Pulmonary artery endothelial cell (primary cell): Measurements from ENCODE around the gene SLC35A4. TPM values are rescaled to one million over a fixed set of nuclear protein-coding genes. Genes with fewer than 3 reads are reported as not detected.

Source experiments
- DNase-seq: peaks from one replicate; pipeline ENCODE4 v3.0.0-alpha.2; 2011; ENCODE audit warnings: low read depth, low spot score
- total RNA-seq: library from RNA; depleted of rRNA; stranded (reverse); fragments of >200 nt; gene quantifications from 2 replicates; pipeline ENCODE4 v1.2.3, GENCODE V29; 2014

SLC35A4 gene
- 22.6 and 30.7 TPM in 2 replicates for total RNA-seq

- peak; percentile 92 for DNase-seq
Observed at GRCh38 chr5:140564196-140565023, at the start of gene SLC35A4, which contains the start of gene APBB3. Gene SLC35A4, plus strand, starts transcription at chr5:140564828. Its CDS starts 2,342 bp downstream, at chr5:140567170. Gene APBB3, minus strand, starts transcription at chr5:140564598. Its CDS starts 353 bp downstream, at chr5:140564245.

- no peak for DNase-seq
Observed at GRCh38 chr5:140524003-140524402, 40.6 kb upstream of the SLC35A4 start.

GRCh38 chr5:140540227-140540626 is 24.4 kb upstream of the SLC35A4 start:
- DNase-seq: no peak

- no peak for DNase-seq
Observed at GRCh38 chr5:140542972-140543371, 21.7 kb upstream of the SLC35A4 start.

- DNase-seq: no peak
Observed at GRCh38 chr5:140544986-140545385, 19.6 kb upstream of the SLC35A4 start.

GRCh38 chr5:140545606-140546005 is 19.0 kb upstream of the SLC35A4 start:
- no peak for DNase-seq

GRCh38 chr5:140546851-140547507 is 17.6 kb upstream of the SLC35A4 start:
- no peak for DNase-seq

GRCh38 chr5:140547508-140548299 is 16.9 kb upstream of the SLC35A4 start, which contains the start of gene EIF4EBP3:
Gene EIF4EBP3, plus strand, starts transcription at chr5:140547662. Its CDS starts 76 bp downstream, at chr5:140547738.
- DNase-seq: peak; percentile 89

GRCh38 chr5:140548300-140548688 is 16.3 kb upstream of the SLC35A4 start:
- no peak for DNase-seq

GRCh38 chr5:140548791-140549190 is 15.8 kb upstream of the SLC35A4 start:
- no peak for DNase-seq

- no peak for DNase-seq
Observed at GRCh38 chr5:140549237-140550144, 15.1 kb upstream of the SLC35A4 start.

- no peak for DNase-seq
Observed at GRCh38 chr5:140550147-140551079, 14.2 kb upstream of the SLC35A4 start.

GRCh38 chr5:140551872-140552271 is 12.8 kb upstream of the SLC35A4 start:
- no peak for DNase-seq

GRCh38 chr5:140553657-140554056 is 11.0 kb upstream of the SLC35A4 start:
- no peak for DNase-seq

- no peak for DNase-seq
Observed at GRCh38 chr5:140554454-140554853, 10.2 kb upstream of the SLC35A4 start.

GRCh38 chr5:140555747-140556312 is 8.8 kb upstream of the SLC35A4 start:
- no peak for DNase-seq

- no peak for DNase-seq
Observed at GRCh38 chr5:140556438-140556837, 8.2 kb upstream of the SLC35A4 start.

- DNase-seq: peak; percentile 65
Observed at GRCh38 chr5:140557136-140557805, 7.4 kb upstream of the SLC35A4 start, which contains the start of gene SRA1. Gene SRA1, minus strand, starts transcription at chr5:140557473. Its CDS starts 21 bp downstream, at chr5:140557452.
